Osteocyte (in vitro differentiated cells): ENCODE results near the gene RDH8. TPM values are rescaled to one million over a fixed set of nuclear protein-coding genes. Genes with fewer than 3 reads are reported as not detected.

Experiments
- DNase-seq: peaks from one replicate; pipeline ENCODE4 v3.0.0; 2021; ENCODE audit warnings: mixed read lengths; ENCODE audit not compliant: unreplicated experiment; ENCODE audit errors: extremely low spot score
- H3K27ac Mint-ChIP-seq: one replicate; pipeline ENCODE4 v1.8.0; 2021; ENCODE audit warnings: mild to moderate bottlenecking, mixed read lengths; ENCODE audit not compliant: unreplicated experiment
- H3K27me3 Mint-ChIP-seq: one replicate; pipeline ENCODE4 v1.8.0; 2021; ENCODE audit warnings: mixed read lengths; ENCODE audit not compliant: unreplicated experiment
- H3K36me3 Mint-ChIP-seq: one replicate; pipeline ENCODE4 v1.8.0; 2021; ENCODE audit warnings: mixed read lengths; ENCODE audit not compliant: unreplicated experiment
- H3K4me1 Mint-ChIP-seq: one replicate; pipeline ENCODE4 v1.8.0; 2021; ENCODE audit warnings: mixed read lengths; ENCODE audit not compliant: unreplicated experiment
- H3K4me3 Mint-ChIP-seq: one replicate; pipeline ENCODE4 v1.8.0; 2021; ENCODE audit warnings: mild to moderate bottlenecking, moderate library complexity, mixed read lengths; ENCODE audit not compliant: unreplicated experiment
- H3K9me3 Mint-ChIP-seq: one replicate; pipeline ENCODE4 v1.8.0; 2021; ENCODE audit warnings: mixed read lengths; ENCODE audit not compliant: unreplicated experiment
- total RNA-seq: library from RNA; stranded (reverse); gene quantifications from 2 replicates; pipeline ENCODE4 v1.2.1, GENCODE V29; 2021
- TF ChIP-seq, protein P1 (sequence below): fragments of 200-600 bp; sonication (generic); IDR thresholded peaks from 2 replicates; pipeline ENCODE4 v1.5.0; 2021; ENCODE audit warnings: antibody characterized with exemption, mild to moderate bottlenecking, moderate library complexity

RDH8 gene
- total RNA-seq, 1 donor from 2014 or later, result not detected

- no peak overlapping the region for H3K4me3 Mint-ChIP-seq
- no peaks in the 10 kb centered on the region for H3K27me3 Mint-ChIP-seq
- DNase-seq, result no peak
- H3K27ac Mint-ChIP-seq, result no peak overlapping the region
- TF ChIP-seq, protein P1, sequence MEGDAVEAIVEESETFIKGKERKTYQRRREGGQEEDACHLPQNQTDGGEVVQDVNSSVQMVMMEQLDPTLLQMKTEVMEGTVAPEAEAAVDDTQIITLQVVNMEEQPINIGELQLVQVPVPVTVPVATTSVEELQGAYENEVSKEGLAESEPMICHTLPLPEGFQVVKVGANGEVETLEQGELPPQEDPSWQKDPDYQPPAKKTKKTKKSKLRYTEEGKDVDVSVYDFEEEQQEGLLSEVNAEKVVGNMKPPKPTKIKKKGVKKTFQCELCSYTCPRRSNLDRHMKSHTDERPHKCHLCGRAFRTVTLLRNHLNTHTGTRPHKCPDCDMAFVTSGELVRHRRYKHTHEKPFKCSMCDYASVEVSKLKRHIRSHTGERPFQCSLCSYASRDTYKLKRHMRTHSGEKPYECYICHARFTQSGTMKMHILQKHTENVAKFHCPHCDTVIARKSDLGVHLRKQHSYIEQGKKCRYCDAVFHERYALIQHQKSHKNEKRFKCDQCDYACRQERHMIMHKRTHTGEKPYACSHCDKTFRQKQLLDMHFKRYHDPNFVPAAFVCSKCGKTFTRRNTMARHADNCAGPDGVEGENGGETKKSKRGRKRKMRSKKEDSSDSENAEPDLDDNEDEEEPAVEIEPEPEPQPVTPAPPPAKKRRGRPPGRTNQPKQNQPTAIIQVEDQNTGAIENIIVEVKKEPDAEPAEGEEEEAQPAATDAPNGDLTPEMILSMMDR, result no peak
- peaks cover 26% of the 10 kb centered on the region for H3K36me3 Mint-ChIP-seq
- peaks cover 12% of the 10 kb centered on the region for H3K4me1 Mint-ChIP-seq
- H3K9me3 Mint-ChIP-seq, result no peaks in the 10 kb centered on the region
Measured at GRCh38 chr19:9981406-9982260, 31.6 kb upstream of the RDH8 start.

DNA sequence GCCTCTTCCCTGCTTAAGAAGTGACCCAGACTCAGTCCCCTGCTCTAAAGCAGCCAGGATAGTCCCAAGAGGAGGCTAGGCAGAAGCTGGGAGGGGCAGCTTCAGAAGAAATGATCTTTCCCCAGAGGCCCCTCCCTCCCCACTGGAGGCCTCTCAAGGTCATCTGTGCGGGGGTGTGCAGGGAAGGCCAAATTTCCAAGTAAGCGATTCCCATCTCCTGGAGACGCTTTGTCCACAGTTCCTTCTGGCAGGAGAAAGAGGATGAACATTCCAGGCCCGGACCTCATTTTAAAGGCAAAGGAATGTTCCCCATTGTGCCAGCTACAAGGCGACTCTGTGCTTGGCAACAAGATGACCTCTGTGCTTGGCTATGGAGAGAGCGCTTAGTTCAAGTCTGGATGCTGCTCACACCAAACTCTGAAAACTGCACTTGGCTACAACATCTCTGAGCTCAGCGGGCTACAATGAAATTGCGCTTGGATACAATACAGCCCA lies 26.4 kb upstream of the RDH8 start:
- Mint-ChIP-seq H3K27me3 (no peaks in the 10 kb centered on the region), H3K9me3 (no peaks in the 10 kb centered on the region), H3K4me3 (no peak overlapping the region), H3K27ac (peak overlapping the region; percentile 71), H3K36me3 (peaks cover 34% of the 10 kb centered on the region), H3K4me1 (peaks cover 18% of the 10 kb centered on the region)
- TF ChIP-seq, protein P1, result no peak
- DNase-seq, result no peak

GRCh38 chr19:9989504-9989903 lies 23.8 kb upstream of the RDH8 start:
- Mint-ChIP-seq H3K36me3 (peaks cover 29% of the 10 kb centered on the region), H3K27ac (no peak overlapping the region), H3K4me1 (peaks cover 10% of the 10 kb centered on the region), H3K4me3 (no peak overlapping the region), H3K27me3 (no peaks in the 10 kb centered on the region), H3K9me3 (no peaks in the 10 kb centered on the region)
- TF ChIP-seq, protein P1, result no peak
- DNase-seq, result no peak

GRCh38 chr19:9991425-9992191 lies 21.7 kb upstream of the RDH8 start:
- Mint-ChIP-seq H3K9me3 (no peaks in the 10 kb centered on the region), H3K27me3 (no peaks in the 10 kb centered on the region), H3K27ac (no peak overlapping the region), H3K36me3 (peaks cover 28% of the 10 kb centered on the region), H3K4me3 (no peak overlapping the region), H3K4me1 (peaks cover 7% of the 10 kb centered on the region)
- TF ChIP-seq, protein P1, result no peak
- no peak for DNase-seq

DNA sequence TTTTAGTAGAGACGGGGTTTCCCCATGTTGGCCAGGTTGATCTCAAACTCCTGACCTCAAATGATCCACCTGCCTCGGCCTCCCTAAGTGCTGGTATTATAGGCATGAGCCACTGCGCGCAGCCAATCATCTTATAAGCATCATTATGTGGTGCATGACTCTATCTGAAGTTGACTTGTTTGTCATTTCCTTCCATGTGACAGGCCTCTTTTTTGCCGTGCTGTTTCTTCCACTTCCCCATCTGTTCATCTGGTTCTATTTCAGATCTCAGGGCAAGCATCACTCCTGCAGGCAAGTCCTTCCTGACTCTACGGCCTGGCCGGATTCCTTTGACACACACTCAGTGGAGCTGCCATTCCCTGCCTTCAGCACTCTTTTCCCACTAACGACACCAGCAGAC lies 18.2 kb upstream of the RDH8 start:
- no peak for DNase-seq
- Mint-ChIP-seq H3K4me3 (no peak overlapping the region), H3K4me1 (peaks cover 3% of the 10 kb centered on the region), H3K36me3 (peaks cover 37% of the 10 kb centered on the region), H3K27me3 (no peaks in the 10 kb centered on the region), H3K9me3 (no peaks in the 10 kb centered on the region), H3K27ac (no peak overlapping the region)
- TF ChIP-seq, protein P1, result no peak
